Transverse colon (tissue), 4 donors: ENCODE data around the gene INO80E. TPM values are rescaled to one million over a fixed set of nuclear protein-coding genes. Genes with fewer than 3 reads are reported as not detected.

Experiments
- DNase-seq: peaks from one replicate; pipeline ENCODE4 v3.0.0-alpha.2; 2019
- H3K27ac ChIP-seq, 4 donors: fragments of 200-600 bp; sonication (generic); 2 replicates each; pipeline ENCODE4 v1.5.1; 2016 to 2018; ENCODE audit warnings: inconsistent platforms in 4 of 4
- H3K27me3 ChIP-seq: fragments of 200-600 bp; sonication (generic); 2 replicates; pipeline ENCODE4 v1.5.1; 2017; ENCODE audit warnings: inconsistent platforms
- H3K36me3 ChIP-seq, 4 donors: fragments of 200-600 bp; sonication (generic); 2 replicates each; pipeline ENCODE4 v1.5.1; 2017 to 2019; ENCODE audit warnings: inconsistent platforms in 4 of 4
- H3K4me1 ChIP-seq, 4 donors: fragments of 200-600 bp; sonication (generic); 2 replicates each; pipeline ENCODE4 v1.5.1; 2017 to 2020; ENCODE audit warnings: inconsistent platforms in 4 of 4
- H3K4me3 ChIP-seq, 4 donors: fragments of 200-600 bp; sonication (generic); 1 replicate in 1 of 4; 2 replicates in 3 of 4; pipeline versions ENCODE4 v1.5.1 to v1.6.1; 2017 to 2019; ENCODE audit warnings: inconsistent platforms in 4 of 4
- H3K9me3 ChIP-seq, 2 donors: fragments of 200-600 bp; sonication (generic); 2 replicates each; pipeline ENCODE4 v1.5.1; 2017 to 2019; ENCODE audit warnings: inconsistent platforms in 2 of 2
- EP300 ChIP-seq: sonication (generic); formaldehyde crosslinking; IDR thresholded peaks from one replicate; pipeline ENCODE4 v1.6.1; 2017; ENCODE audit warnings: antibody characterized with exemption, low read depth
- POLR2A ChIP-seq: fragments of 450-650 bp; IDR thresholded peaks from one replicate; pipeline ENCODE4 v1.6.1; 2016; ENCODE audit warnings: antibody characterized with exemption, mild to moderate bottlenecking, moderate library complexity
- POLR2AphosphoS5 ChIP-seq, 3 donors: sonication (generic); formaldehyde crosslinking; IDR thresholded peaks; one replicate each; pipeline ENCODE4 v1.6.1; 2016; ENCODE audit warnings: antibody characterized with exemption in 3 of 3
- WGBS, 2 donors: methylation state at CpG; one replicate each; pipeline ENCODE4 v1.1.5; 2018; ENCODE audit warnings: low coverage in 1 of 2; 5-methylcytosine and 5-hydroxymethylcytosine counted together
- in situ Hi-C, 4 donors: fragments of 200-750 bp; cut with MboI; loops; one replicate each; pipeline versions ENCODE4 v1.15.0 to v1.15.1; 2017; ENCODE audit warnings: low sequenced_read_pairs in 3 of 4, low pct_ligation_motif_present in 1 of 4, low pct_unique_long_range_greater_than_20kb in 1 of 4
- intact Hi-C: fragments of 100-400 bp; cut with DNase I; formaldehyde crosslinking; loops from one replicate; pipeline ENCODE4 v1.15.1; 2023; ENCODE audit warnings: low total_unique reads
- total RNA-seq, 4 donors: library from RNA; depleted of rRNA; stranded (reverse); fragments of >200 nt; gene quantifications; one replicate each; pipeline ENCODE4 v1.1.0, GENCODE V29; 2016
- TF ChIP-seq, protein P1 (sequence below), 5 experiments: fragments of 200-600 bp in 3 of 5; fragments of 450-650 bp in 2 of 5; sonication (generic) in 3 of 5; IDR thresholded peaks; 1 replicate in 2 of 5; 2 replicates in 3 of 5; pipeline ENCODE4 v1.5.1; 2016 to 2017; ENCODE audit warnings: antibody characterized with exemption in 5 of 5, inconsistent platforms in 3 of 5, mild to moderate bottlenecking in 2 of 5, moderate library complexity in 1 of 5

The INO80E gene
- total RNA-seq, 4 donors from 2014 or later, result 65.6 to 94.3 (median 73.0) TPM

DNA sequence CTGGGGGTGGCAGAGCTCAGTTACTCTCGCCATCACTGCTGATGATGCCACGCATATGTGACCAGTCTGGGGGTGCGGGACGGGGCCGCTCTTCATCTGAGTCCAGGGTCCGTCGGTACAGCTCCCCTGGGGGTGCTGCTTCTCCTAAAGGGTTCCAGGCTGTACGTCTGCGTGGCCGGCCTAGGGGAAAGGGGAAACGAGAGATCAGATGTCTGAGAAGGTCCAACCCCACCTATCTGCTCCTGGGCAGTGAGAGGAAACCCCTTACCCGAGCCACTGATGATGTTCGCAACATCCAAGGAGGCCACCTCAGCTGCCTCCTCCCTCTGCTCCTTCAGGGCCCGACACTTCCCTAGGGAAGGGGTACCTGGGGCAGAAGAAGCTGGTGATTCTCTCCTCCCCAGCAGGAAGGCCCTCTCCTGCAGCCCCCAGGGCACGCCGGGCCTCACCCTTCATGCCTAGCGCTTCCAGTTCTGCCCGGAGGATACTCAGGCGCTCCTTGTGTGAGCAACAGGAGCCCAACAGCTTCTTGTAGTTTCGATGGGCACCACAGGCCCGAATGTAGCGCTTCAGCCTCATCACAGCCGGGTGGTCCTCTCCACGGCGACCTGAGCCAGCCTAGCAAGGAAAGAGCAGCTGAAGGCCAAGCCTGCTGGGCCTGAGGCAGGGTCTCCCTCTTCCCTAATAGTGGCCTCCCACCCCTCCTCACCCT is 2.7 kb upstream of the INO80E start:
- no peak overlapping the region for H3K4me3 ChIP-seq
- H3K27ac ChIP-seq, result no peak overlapping the region
- TF ChIP-seq EP300, result no peak
- WGBS, 2 donors, result 87 to 92% methylated on average over 5 to 24 of the region's 25 CpGs
- DNase-seq, result no peak
- H3K4me1 ChIP-seq, result peaks cover 11 to 44% (median 27%) of the 10 kb centered on the region in 4 donors
- peaks cover 0 to 7% (median 0%) of the 10 kb centered on the region in 4 donors for H3K36me3 ChIP-seq
- H3K9me3 ChIP-seq, result no peaks in the 10 kb centered on the region
- intact Hi-C loops, result no loop called here
- no peaks in the 10 kb centered on the region for H3K27me3 ChIP-seq
- in situ Hi-C loops, result no loop called here

DNA sequence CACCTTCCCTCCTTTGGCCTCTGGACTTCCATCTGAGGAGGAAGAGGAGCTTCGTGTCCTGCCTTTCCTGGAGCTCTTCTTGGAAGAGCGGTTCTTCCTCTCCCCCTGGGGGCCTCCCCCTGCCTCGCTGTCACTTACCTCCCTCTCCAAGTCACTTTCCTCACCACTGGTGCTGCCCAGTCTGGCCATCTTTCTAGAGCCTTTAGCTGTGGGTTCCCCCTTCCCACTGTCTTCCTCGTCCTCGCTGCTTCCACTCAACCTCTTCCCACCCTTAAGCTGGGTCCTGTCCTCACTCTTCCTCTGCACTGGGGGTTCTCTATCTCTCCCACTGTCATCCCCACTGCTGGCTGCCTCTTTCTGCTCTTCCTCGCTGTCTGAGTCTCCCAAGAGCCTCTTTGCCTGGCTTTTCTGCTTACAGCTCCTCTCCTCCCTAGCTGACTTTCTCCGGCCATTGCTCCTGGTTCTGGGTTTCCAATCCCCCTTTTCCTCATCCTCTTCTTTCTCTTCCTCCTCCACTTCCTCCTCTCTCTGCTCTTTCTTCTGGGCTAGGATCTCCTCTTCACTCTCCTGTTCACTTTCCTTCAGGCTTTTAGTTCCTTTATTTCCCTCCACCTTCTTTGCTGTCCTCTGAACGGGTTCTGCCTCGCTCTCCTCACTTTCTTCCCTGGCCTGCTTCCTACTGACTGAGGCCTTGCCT is 2.0 kb upstream of the INO80E start:
- WGBS, 2 donors, result 88 to 89% methylated on average over 7 to 9 of the region's 9 CpGs
- TF ChIP-seq POLR2AphosphoS5 (IDR thresholded peaks at IDR 0.05), result no peak
- TF ChIP-seq, protein P1, sequence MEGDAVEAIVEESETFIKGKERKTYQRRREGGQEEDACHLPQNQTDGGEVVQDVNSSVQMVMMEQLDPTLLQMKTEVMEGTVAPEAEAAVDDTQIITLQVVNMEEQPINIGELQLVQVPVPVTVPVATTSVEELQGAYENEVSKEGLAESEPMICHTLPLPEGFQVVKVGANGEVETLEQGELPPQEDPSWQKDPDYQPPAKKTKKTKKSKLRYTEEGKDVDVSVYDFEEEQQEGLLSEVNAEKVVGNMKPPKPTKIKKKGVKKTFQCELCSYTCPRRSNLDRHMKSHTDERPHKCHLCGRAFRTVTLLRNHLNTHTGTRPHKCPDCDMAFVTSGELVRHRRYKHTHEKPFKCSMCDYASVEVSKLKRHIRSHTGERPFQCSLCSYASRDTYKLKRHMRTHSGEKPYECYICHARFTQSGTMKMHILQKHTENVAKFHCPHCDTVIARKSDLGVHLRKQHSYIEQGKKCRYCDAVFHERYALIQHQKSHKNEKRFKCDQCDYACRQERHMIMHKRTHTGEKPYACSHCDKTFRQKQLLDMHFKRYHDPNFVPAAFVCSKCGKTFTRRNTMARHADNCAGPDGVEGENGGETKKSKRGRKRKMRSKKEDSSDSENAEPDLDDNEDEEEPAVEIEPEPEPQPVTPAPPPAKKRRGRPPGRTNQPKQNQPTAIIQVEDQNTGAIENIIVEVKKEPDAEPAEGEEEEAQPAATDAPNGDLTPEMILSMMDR (IDR thresholded peaks at IDR 0.05), result no peak
- TF ChIP-seq POLR2A, result no peak
- no peak for TF ChIP-seq EP300
- Histone ChIP-seq H3K4me1 (peaks cover 11 to 43% (median 27%) of the 10 kb centered on the region in 4 donors), H3K4me3 (peak overlapping the region in 1 of 4 donors; percentile 66), H3K9me3 (no peaks in the 10 kb centered on the region), H3K27ac (peak overlapping the region; percentile 93 to 99 (median 96)), H3K36me3 (peaks cover 0 to 7% (median 0%) of the 10 kb centered on the region in 4 donors), H3K27me3 (no peaks in the 10 kb centered on the region)
- no peak for DNase-seq
- intact Hi-C loops, result no loop called here
- in situ Hi-C loops, result no loop called here

DNA sequence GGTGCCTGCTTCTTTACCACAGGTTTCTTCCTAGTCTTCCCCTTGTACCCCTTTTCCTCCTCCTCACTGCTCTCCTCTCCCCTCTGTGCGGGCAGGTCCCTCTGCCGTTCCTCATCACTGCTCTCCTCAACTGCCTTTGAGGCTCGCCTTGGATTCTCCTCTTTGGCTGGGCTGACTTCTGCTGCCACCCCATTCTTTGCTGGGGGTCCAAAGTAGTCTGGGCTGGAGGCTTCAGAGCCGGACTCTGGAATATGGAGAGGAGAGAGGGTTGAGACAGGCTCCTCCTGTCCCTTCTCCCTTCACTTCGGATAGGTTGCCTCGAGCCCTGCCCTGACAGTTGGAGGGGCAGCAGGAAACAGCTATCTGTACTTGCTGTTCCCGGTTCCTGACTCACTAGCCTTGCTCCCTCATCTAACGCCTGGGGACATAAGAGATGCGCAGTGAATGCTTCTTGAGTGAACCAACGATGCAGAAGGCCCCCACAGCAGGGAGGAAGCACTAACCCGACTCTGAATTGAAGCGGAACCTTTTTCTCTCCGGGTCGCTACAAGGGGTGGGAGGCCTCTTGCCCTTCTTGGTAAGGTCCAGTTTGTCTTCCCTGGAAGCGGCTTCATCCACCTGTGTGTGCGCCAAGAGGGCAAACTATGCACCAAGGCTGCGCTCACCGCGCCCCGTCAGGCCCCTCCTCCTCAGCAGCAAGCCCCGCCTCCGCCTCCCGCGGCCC is 1.3 kb upstream of the INO80E start:
- 15% methylated on average over 23 of the region's 24 CpGs; no CpG with 5 or more reads in 1 of the 2 donors for WGBS, 2 donors
- in situ Hi-C loops (no loop called here), intact Hi-C loops (no loop called here)
- peak overlapping the region; percentile 93 to 99 (median 96) for H3K27ac ChIP-seq
- H3K27me3 ChIP-seq, result no peaks in the 10 kb centered on the region
- TF ChIP-seq EP300, result no peak
- TF ChIP-seq POLR2AphosphoS5 (IDR thresholded peaks at IDR 0.05), result no peak
- TF ChIP-seq, protein P1 (IDR thresholded peaks at IDR 0.05), result no peak
- TF ChIP-seq POLR2A, result no peak
- peak; percentile 86 for DNase-seq
- peaks cover 0 to 7% (median 0%) of the 10 kb centered on the region in 4 donors for H3K36me3 ChIP-seq
- peaks cover 11 to 36% (median 25%) of the 10 kb centered on the region in 4 donors for H3K4me1 ChIP-seq
- H3K9me3 ChIP-seq, result no peaks in the 10 kb centered on the region
- H3K4me3 ChIP-seq, result peak overlapping the region; percentile 31 to 68 (median 60)

DNA sequence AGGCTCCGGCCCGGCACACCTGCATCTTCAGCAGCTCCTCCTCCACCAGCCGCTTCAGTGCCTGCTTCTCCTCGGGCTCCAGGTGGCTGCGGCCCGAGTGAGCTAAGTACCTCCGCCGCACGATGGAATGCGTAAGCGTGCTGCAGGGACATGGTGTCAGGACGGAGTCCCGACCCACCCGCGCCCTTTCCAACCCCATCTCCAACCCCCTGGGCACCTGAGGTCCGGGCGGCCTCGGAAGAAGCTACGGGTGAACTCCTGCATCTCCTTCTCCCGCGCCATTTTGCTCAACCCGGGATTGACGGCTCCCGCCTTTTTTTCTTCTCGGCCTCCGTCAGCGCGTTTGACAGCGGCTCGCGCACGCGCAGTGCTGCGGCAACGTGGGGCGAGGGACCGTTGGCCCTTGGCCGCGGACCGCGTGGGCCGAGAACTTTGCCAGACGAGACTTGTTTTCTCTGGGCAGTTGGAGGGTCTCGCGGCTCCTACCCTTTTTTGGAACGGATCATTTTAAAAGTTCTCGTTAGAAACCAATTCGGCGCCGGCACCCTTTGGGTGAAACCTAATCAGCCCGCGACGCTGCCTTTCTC is 624 bp upstream of the INO80E start, which contains the start of gene HIRIP3:
TSS of gene HIRIP3 (minus strand) at position 294 of the 587 bp plus-strand sequence. CDS start at position 282, 12 bp downstream.
- in situ Hi-C loops, result no loop called here
- peak within 1 kb of the TSS; percentile 93 to 99 (median 96) for H3K27ac ChIP-seq
- 1% methylated on average over 53 of the region's 53 CpGs; no CpG with 5 or more reads in 1 of the 2 donors for WGBS, 2 donors
- no peaks in the 10 kb centered on the region for H3K27me3 ChIP-seq
- no peaks in the 10 kb centered on the region for H3K9me3 ChIP-seq
- DNase-seq, result peak; percentile 91
- H3K36me3 ChIP-seq, result peaks cover 0 to 7% (median 0%) of the 10 kb centered on the region in 4 donors
- H3K4me3 ChIP-seq, result peak within 1 kb of the TSS; percentile 41 to 68 (median 60)
- TF ChIP-seq, protein P1 (IDR thresholded peaks at IDR 0.05), result no peak
- no peak for TF ChIP-seq EP300
- TF ChIP-seq POLR2AphosphoS5 (IDR thresholded peaks at IDR 0.05), result peak; percentile 46 to 62 (median 62)
- TF ChIP-seq POLR2A, result peak; percentile 14
- H3K4me1 ChIP-seq, result peaks cover 11 to 30% (median 21%) of the 10 kb centered on the region in 4 donors
- intact Hi-C loops, result no loop called here
